Omental fat pad (tissue), 4 donors: ENCODE measurements around the gene GALT. TPM values are rescaled to one million over a fixed set of nuclear protein-coding genes. Genes with fewer than 3 reads are reported as not detected.
A peak's percentile ranks its signal among the peaks of the same experiment; 100 is the strongest.

Source experiments
- ATAC-seq: fragments of 150-250 bp; one replicate; pipeline ENCODE4 v1.9.1; 2016; ENCODE audit warnings: mild to moderate bottlenecking, moderate library complexity; ENCODE audit not compliant: low FRiP score
- DNase-seq: peaks from one replicate; pipeline ENCODE4 v3.0.0-alpha.2; 2019; ENCODE audit warnings: low spot score
- total RNA-seq, 4 donors: library from RNA; depleted of rRNA; stranded (reverse); fragments of >200 nt; gene quantifications; one replicate each; pipeline ENCODE4 v1.1.0, GENCODE V29; 2016
- TF ChIP-seq, protein P1 (sequence below), 3 donors: fragments of 450-650 bp; IDR thresholded peaks; one replicate each; pipeline ENCODE4 v1.5.1; 2016 to 2017; ENCODE audit warnings: antibody characterized with exemption in 3 of 3, mild to moderate bottlenecking in 3 of 3, moderate library complexity in 2 of 3

GALT gene
- total RNA-seq, 4 donors from 2014 or later = 17.2 to 53.3 (median 32.7) TPM

- TF ChIP-seq, protein P1, sequence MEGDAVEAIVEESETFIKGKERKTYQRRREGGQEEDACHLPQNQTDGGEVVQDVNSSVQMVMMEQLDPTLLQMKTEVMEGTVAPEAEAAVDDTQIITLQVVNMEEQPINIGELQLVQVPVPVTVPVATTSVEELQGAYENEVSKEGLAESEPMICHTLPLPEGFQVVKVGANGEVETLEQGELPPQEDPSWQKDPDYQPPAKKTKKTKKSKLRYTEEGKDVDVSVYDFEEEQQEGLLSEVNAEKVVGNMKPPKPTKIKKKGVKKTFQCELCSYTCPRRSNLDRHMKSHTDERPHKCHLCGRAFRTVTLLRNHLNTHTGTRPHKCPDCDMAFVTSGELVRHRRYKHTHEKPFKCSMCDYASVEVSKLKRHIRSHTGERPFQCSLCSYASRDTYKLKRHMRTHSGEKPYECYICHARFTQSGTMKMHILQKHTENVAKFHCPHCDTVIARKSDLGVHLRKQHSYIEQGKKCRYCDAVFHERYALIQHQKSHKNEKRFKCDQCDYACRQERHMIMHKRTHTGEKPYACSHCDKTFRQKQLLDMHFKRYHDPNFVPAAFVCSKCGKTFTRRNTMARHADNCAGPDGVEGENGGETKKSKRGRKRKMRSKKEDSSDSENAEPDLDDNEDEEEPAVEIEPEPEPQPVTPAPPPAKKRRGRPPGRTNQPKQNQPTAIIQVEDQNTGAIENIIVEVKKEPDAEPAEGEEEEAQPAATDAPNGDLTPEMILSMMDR (IDR thresholded peaks at IDR 0.05) = no peak
- DNase-seq = peak; percentile 97
- peak; percentile 85 for ATAC-seq
These were observed 19.1 kb downstream of the GALT start for GRCh38 chr9:34665381-34666250.

DNA sequence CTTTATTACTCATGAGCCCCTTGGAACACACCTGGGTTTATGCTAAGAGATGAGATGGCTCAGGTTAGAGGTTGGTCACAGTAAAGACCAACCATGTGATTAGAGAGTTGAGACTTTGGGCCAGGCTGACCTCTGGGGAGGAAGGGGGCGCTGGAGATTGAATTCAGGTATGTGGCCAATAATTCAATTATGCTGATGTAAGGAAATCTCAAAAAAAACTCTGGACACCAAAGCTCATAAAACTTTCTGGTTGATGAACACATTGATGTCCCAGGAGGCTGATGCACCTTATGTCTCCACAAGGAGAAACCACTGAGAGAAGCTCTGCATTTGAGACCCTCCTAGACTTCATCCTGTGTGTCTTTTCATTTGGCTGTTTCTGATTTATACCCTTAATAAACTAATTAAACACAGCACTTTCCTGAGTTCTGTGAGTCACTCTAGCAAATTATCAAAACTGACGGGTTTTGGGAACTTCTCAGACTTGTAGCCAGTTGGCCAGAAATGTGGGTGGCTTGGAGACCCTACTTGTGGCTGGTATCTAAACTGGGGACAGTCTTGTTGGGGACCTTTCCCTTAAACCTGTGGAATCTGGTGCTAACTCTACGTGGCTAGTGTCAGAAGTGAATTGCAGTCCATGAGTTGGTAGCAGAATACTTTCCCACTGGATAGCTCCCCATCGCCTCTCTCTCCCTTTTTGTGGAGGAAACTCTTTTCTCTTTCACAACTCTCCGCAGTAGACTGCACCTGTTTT is 23.5 kb downstream of the GALT start:
- DNase-seq (no peak), ATAC-seq (no peak)
- TF ChIP-seq, protein P1 (IDR thresholded peaks at IDR 0.05) = no peak

DNA sequence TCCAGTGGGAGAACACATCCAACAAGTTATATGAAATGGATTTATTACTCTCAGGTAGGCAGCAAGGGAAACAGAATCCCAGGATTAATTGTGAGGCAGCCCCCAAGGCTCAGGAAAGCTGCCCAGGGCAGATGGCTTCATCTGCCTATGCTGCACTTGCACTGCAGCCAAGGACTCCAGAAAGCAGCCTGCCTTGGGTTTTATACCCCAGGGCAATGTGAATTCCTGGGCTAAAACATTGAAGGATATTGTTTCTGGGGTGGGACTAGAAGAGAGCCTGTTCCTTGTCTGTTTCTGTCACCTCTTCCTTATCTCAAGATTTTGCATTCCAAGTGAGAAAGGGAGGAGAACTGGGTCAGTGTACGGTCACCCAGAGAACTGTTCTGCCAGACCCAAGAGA is 24.8 kb downstream of the GALT start:
- TF ChIP-seq, protein P1 (IDR thresholded peaks at IDR 0.05) = no peak
- DNase-seq (no peak), ATAC-seq (no peak)

- DNase-seq (no peak), ATAC-seq (no peak)
- TF ChIP-seq, protein P1 (IDR thresholded peaks at IDR 0.05) = no peak
These were observed 28.0 kb downstream of the GALT start for GRCh38 chr9:34674440-34674839.

DNA sequence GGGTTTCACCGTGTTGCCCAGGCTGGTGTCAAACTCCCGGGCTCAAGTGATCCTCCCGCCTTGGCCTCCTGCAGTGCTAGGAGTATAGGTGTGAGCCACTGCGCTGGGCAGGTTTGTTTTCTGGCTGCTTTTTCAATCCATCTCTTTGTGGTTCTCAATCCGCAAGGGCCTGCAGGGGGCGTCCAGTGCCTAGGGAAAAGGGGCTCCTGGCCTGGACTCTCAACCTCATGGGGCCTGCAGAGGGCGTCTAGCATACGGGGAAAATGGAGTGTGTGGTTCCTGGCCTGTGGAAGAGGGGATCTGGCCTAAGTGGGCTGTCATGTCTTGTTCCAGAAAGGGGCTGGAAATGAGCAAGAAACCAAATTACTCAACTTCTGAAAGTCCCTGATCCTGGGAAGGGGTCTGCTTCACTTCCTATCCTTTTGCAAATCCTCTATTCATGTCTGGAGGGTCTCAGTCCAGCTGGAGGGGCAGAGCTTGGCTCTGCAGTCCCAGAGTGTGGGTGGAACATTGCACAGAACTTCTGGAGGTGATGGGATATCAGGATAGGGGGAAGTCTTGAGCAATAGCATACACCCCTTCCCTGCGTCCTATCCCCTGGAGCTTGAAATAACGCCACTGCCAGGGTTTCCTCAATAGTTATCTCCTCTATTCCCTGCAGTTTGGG is 28.7 kb downstream of the GALT start:
- TF ChIP-seq, protein P1 (IDR thresholded peaks at IDR 0.05) = no peak
- DNase-seq = no peak
- ATAC-seq = peak; percentile 50

GRCh38 chr9:34675869-34676268 is 29.4 kb downstream of the GALT start:
- TF ChIP-seq, protein P1 (IDR thresholded peaks at IDR 0.05) = no peak
- DNase-seq (no peak), ATAC-seq (peak; percentile 63)
